K562 (cell line): Measurements from ENCODE around the gene LDB1. TPM values are rescaled to one million over a fixed set of nuclear protein-coding genes. Genes with fewer than 3 reads are reported as not detected.

ENCODE experiments used
- ATAC-seq: fragments of 200-7000 bp; cut with Tn5 transposase; 3 replicates; pipeline ENCODE4 v1.9.1; 2020; ENCODE audit warnings: moderate library complexity
- BruUV-seq: library from RNA; stranded (reverse); fragments of 400-500 nt; replicated peaks from 2 replicates; lab custom pipeline; 2021; lab: Mats Ljungman, UMichigan
- CTCF ChIA-PET: fragments of 300-600 bp; formaldehyde crosslinking; extraction: SDS; loops from one replicate; lab custom pipeline; 2021; ENCODE audit warnings: low intra/inter-chr PET ratio; lab: Yijun Ruan, JAX
- POLR2A ChIA-PET: fragments of 300-600, 350-650 bp; sonication (Branson Sonifier 250); formaldehyde crosslinking; extraction: SDS; loops from one replicate; lab custom pipeline; 2021; ENCODE audit warnings: antibody characterized with exemption, inconsistent platforms; lab: Yijun Ruan, JAX
- DNase-seq, 4 experiments: peaks; one replicate each; pipeline versions ENCODE4 v3.0.0 to v3.0.0-alpha.2; 2011 to 2018; ENCODE audit warnings: low spot score in 3 of 4, mixed read lengths in 3 of 4; ENCODE audit errors: extremely low read depth in 1 of 4
- FAIRE-seq: peaks from 2 replicates; lab custom pipeline; 2011; peaks lifted over from hg19 to GRCh38; lab: Jason Lieb, UNC
- H2AFZ ChIP-seq: 2 replicates; pipeline ENCODE4 v1.6.0; 2011; ENCODE audit warnings: low read depth, low read length, control low read depth, inconsistent platforms
- H3K27ac ChIP-seq: fragments of 200-600 bp; 3 replicates; pipeline ENCODE4 v1.8.0; 2011; ENCODE audit warnings: low read depth, mild to moderate bottlenecking, control low read depth, inconsistent platforms, low read length, moderate library complexity, mixed read lengths; ENCODE audit errors: extremely low read depth
- H3K27me3 ChIP-seq, 2 experiments: fragments of 300-600 bp in 1 of 2; 2 replicates in 1 of 2; 3 replicates in 1 of 2; pipeline versions ENCODE4 v1.6.0 to v1.8.0; 2011; ENCODE audit warnings: inconsistent platforms in 2 of 2, low read length in 2 of 2, mild to moderate bottlenecking in 1 of 2, mixed read lengths in 1 of 2, moderate library complexity in 1 of 2; ENCODE audit not compliant: control insufficient read depth in 2 of 2, insufficient read depth in 2 of 2
- H3K36me3 ChIP-seq: fragments of 300-600 bp; 3 replicates; pipeline ENCODE4 v1.8.0; 2011; ENCODE audit warnings: mild to moderate bottlenecking, low read length, inconsistent platforms; ENCODE audit not compliant: control insufficient read depth, insufficient read depth
- H3K4me1 ChIP-seq, 2 experiments: fragments of 200-600 bp in 1 of 2; replicated peaks in 1 of 2; 2 replicates in 1 of 2; 3 replicates in 1 of 2; pipeline versions ENCODE4 v1.5.1 to v1.8.0; 2011; ENCODE audit warnings: inconsistent platforms in 2 of 2, low read length in 2 of 2, mild to moderate bottlenecking in 1 of 2, mixed read lengths in 1 of 2, moderate library complexity in 1 of 2; ENCODE audit not compliant: control insufficient read depth in 2 of 2, insufficient read depth in 2 of 2
- H3K4me2 ChIP-seq: 2 replicates; pipeline ENCODE4 v1.6.1; 2011; ENCODE audit warnings: low read length, control low read depth, inconsistent platforms, mixed read lengths; ENCODE audit not compliant: insufficient read depth
- H3K4me3 ChIP-seq: fragments of 200-600 bp; sonication (generic), shearing (Covaris generic); 2 replicates; pipeline ENCODE4 v1.5.1; 2016; ENCODE audit warnings: control low read depth, inconsistent platforms
- H3K79me2 ChIP-seq: fragments of 200-600 bp; 3 replicates; pipeline ENCODE4 v1.8.0; 2011; ENCODE audit warnings: low read length, inconsistent platforms; ENCODE audit not compliant: control insufficient read depth, insufficient read depth
- H3K9ac ChIP-seq, 2 experiments: 2 replicates each; pipeline versions ENCODE4 v1.6.0 to v1.6.1; 2011; ENCODE audit warnings: low read depth in 2 of 2, low read length in 2 of 2, control low read depth in 1 of 2, inconsistent platforms in 1 of 2, mild to moderate bottlenecking in 1 of 2, mixed read lengths in 1 of 2; ENCODE audit not compliant: insufficient read depth in 1 of 2
- H3K9me1 ChIP-seq: one replicate; pipeline ENCODE4 v1.6.0; 2011; ENCODE audit warnings: inconsistent platforms, mild to moderate bottlenecking, low read length, moderate library complexity; ENCODE audit not compliant: control insufficient read depth, insufficient read depth
- H3K9me3 ChIP-seq: replicated peaks from 2 replicates; pipeline ENCODE4 v1.5.1; 2011; ENCODE audit warnings: low read depth, low read length, inconsistent platforms; ENCODE audit not compliant: control insufficient read depth, insufficient read depth
- H4K20me1 ChIP-seq: replicated peaks from 2 replicates; pipeline ENCODE4 v1.6.1; 2011; ENCODE audit warnings: low read length, inconsistent platforms, mixed read lengths; ENCODE audit not compliant: control insufficient read depth, insufficient read depth
- CHD1 ChIP-seq: fragments of 200-600 bp; sonication (generic); IDR thresholded peaks from one replicate; pipeline ENCODE4 v1.6.1; 2012; ENCODE audit warnings: mild to moderate bottlenecking, moderate library complexity, low read length, inconsistent platforms
- CTBP1 ChIP-seq: fragments of 450-650 bp; IDR thresholded peaks from 2 replicates; pipeline ENCODE4 v1.6.1; 2016; ENCODE audit warnings: borderline replicate concordance
- HNRNPK ChIP-seq: fragments of 200-400 bp; formaldehyde crosslinking; IDR thresholded peaks from one replicate; pipeline ENCODE4 v1.6.1; 2018; ENCODE audit warnings: mild to moderate bottlenecking, low read depth, low read length; ENCODE audit not compliant: poor library complexity, severe bottlenecking
- KAT2B ChIP-seq: IDR thresholded peaks from one replicate; pipeline ENCODE4 v1.6.1; 2012; ENCODE audit warnings: low read depth, mild to moderate bottlenecking, control low read depth, inconsistent platforms, low read length, moderate library complexity
- KLF6 ChIP-seq: fragments of 250-450 bp; sonication (Bioruptor Pico); IDR thresholded peaks from 2 replicates; pipeline ENCODE4 v1.4.0; 2020; ENCODE audit warnings: mild to moderate bottlenecking, moderate library complexity, borderline replicate concordance
- MEF2A ChIP-seq: IDR thresholded peaks from 2 replicates; pipeline ENCODE4 v1.6.1; 2011; ENCODE audit warnings: low read depth, mild to moderate bottlenecking, low read length, moderate library complexity; ENCODE audit not compliant: control insufficient read depth
- NCOR1 ChIP-seq: fragments of 450-650 bp; IDR thresholded peaks from 2 replicates; pipeline ENCODE4 v1.6.1; 2016; ENCODE audit warnings: mild to moderate bottlenecking, moderate library complexity
- PTBP1 ChIP-seq: fragments of 200-400 bp; formaldehyde crosslinking; IDR thresholded peaks from 2 replicates; pipeline ENCODE4 v1.6.1; 2017; ENCODE audit warnings: low read depth, low read length
- RAD51 ChIP-seq: fragments of 450-650 bp; IDR thresholded peaks from 2 replicates; pipeline ENCODE4 v1.7.1; 2016; ENCODE audit warnings: low read depth, mild to moderate bottlenecking, borderline replicate concordance
- RBBP5 ChIP-seq: fragments of 200-600 bp; sonication (generic); IDR thresholded peaks from 2 replicates; pipeline ENCODE4 v1.6.1; 2012; ENCODE audit warnings: borderline replicate concordance, mild to moderate bottlenecking, low read length, control low read depth, inconsistent platforms; ENCODE audit not compliant: insufficient read depth, poor library complexity, severe bottlenecking
- SMAD2 ChIP-seq: fragments of 150-350 bp; IDR thresholded peaks from 2 replicates; pipeline ENCODE4 v1.6.1; 2014; ENCODE audit warnings: low read depth, mild to moderate bottlenecking, low read length
- SMARCA4 ChIP-seq: fragments of 450-650 bp; IDR thresholded peaks from 2 replicates; pipeline ENCODE4 v1.6.1; 2016
- TAF9B ChIP-seq: fragments of 450-650 bp; IDR thresholded peaks from 2 replicates; pipeline ENCODE4 v1.6.1; 2018; ENCODE audit warnings: mild to moderate bottlenecking; ENCODE audit not compliant: partially characterized antibody
- THAP12 ChIP-seq: fragments of 250-450 bp; sonication (Bioruptor Pico); IDR thresholded peaks from 2 replicates; pipeline ENCODE4 v1.9.0; 2021; ENCODE audit warnings: mild to moderate bottlenecking, inconsistent platforms
- YY1 ChIP-seq, 3 experiments: IDR thresholded peaks; 2 replicates each; pipeline ENCODE4 v1.6.1; 2011; ENCODE audit warnings: low read length in 2 of 3, mild to moderate bottlenecking in 2 of 3, moderate library complexity in 2 of 3, borderline replicate concordance in 1 of 3, control low read depth in 1 of 3, low read depth in 1 of 3; ENCODE audit not compliant: insufficient read depth in 3 of 3, insufficient replicate concordance in 2 of 3, control insufficient read depth in 1 of 3, insufficient read length in 1 of 3; ENCODE audit errors: extremely low read depth in 1 of 3
- ZNF12 ChIP-seq: sonication (generic); formaldehyde crosslinking; IDR thresholded peaks from 2 replicates; pipeline ENCODE4 v1.4.0; 2020; ENCODE audit warnings: mild to moderate bottlenecking, missing genetic modification reagents
- ZNF263 ChIP-seq: sonication (generic); formaldehyde crosslinking; IDR thresholded peaks from 2 replicates; pipeline ENCODE4 v1.8.0; 2022; ENCODE audit warnings: mild to moderate bottlenecking, missing genetic modification reagents, borderline replicate concordance
- ZNF354B ChIP-seq: fragments of 250-450 bp; sonication (Bioruptor Pico); IDR thresholded peaks from 2 replicates; pipeline ENCODE4 v1.4.0; 2020
- ZNF707 ChIP-seq: fragments of 250-450 bp; sonication (Bioruptor Pico); conservative IDR thresholded peaks from 2 replicates; pipeline ENCODE4 v1.8.0; 2022; ENCODE audit warnings: inconsistent platforms, mild to moderate bottlenecking, moderate library complexity
- WGBS: fragments of 100-300 bp; shearing (Covaris generic); methylation state at CpG from one replicate; pipeline ENCODE4 v1.1.6; 2016; ENCODE audit warnings: low coverage, mixed read lengths; ENCODE audit not compliant: insufficient coverage; ENCODE audit errors: missing lambda C conversion rate; 5-methylcytosine and 5-hydroxymethylcytosine counted together
- in situ Hi-C: fragments of 300-500 bp; cut with MboI; formaldehyde crosslinking; loops from 4 replicates; pipeline ENCODE4 v1.15.0; 2018; ENCODE audit warnings: inconsistent platforms, mixed read lengths
- intact Hi-C: fragments of 100-400 bp; cut with micrococcal nuclease; formaldehyde crosslinking; loops from 2 replicates; pipeline ENCODE4 v1.14.2; 2022
- polyA plus RNA-seq, 8 experiments: library from polyadenylated mRNA; depleted of rRNA in 4 of 8; stranded (reverse) in 5 of 8; unstranded in 3 of 8; fragments of >200 nt; fragmentation: Nextera tagmentation in 2 of 8; fragmentation: Illumina TruSeq in 1 of 8; extraction: Ambion mirVana in 2 of 8; extraction: Trizol in 1 of 8; gene quantifications; 2 replicates each; pipeline versions ENCODE4 v1.2.1 to v1.2.3, GENCODE V29; 2011 to 2014; ENCODE audit warnings: inconsistent platforms in 1 of 8, missing spikeins in 1 of 8
- total RNA-seq, 7 experiments: library from RNA; depleted of rRNA in 6 of 7; stranded (reverse); fragments of >200 nt in 6 of 7; fragmentation: Illumina TruSeq in 2 of 7; extraction: Trizol in 2 of 7; gene quantifications; 2 replicates each; pipeline versions ENCODE4 v1.2.1 to v1.2.3, GENCODE V29; 2011 to 2021; ENCODE audit warnings: low replicate concordance in 1 of 7

Gene LDB1
- total and polyA plus RNA-seq, 9 of the 15 experiments (the other 6 are each of a cell fraction or from before 2014, with no cell fraction given), result 1.9 to 137 (median 105) TPM

DNA sequence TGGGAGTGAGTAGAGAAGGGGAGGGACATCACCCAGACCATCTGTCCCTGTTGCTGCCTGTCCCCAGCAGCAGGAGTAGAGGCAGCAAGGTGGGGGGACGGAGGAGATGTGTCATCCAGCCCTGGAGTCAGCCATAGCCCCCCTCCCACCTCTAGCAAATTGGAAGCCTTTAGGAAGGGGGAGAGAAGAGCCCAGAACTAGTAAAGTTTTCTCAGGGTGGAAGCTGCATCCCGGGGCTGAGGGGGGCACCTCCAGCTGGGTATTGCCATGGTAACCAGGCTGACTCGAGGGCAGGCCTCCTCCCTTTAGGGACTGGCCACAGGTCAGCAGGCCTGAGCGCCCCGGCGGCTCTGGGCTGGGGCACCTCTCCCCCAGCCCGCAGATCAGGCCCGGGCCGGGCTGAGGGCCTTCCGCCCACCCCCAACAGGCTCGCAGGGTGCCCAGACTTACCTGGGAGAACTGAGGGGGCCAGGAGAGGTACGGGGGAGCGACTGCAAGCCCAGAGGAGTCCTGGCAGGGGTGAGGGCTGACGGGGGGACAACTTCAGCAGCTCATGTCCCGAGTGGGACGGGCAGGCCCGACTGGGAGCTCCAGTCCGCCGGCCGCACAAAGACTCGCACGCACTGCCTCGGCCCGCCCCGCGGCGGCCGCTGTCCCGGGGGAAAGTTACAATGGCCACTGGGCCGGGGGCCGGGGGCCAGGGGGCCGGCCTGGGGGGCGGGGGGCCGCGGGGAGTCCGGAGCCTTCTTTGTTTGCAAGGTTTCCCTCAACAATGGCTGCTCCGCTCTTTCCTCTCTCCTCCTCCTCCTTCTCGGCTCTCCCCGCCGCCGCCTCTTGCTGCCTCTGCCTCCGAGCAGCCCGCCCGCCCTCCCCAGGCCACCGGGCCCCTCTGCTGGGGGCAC lies 6.0 kb downstream of the LDB1 start:
- peak; percentile 70 for FAIRE-seq
- peak overlapping the region; percentile 96 for H3K4me2 ChIP-seq
- peaks cover 3% of the 10 kb centered on the region for H3K9me1 ChIP-seq
- POLR2A ChIA-PET, result interaction anchor here (0.5 to 4.1 kb wide), 3 partner anchors 11 to 322 kb away, joined by 3 to 27 read pairs (median 3); no protein-coding TSS in a partner anchor
- peak in 2 of 4 experiments; percentile 37 to 62 for DNase-seq
- peak; percentile 30 for ATAC-seq
- H4K20me1 ChIP-seq, result peaks cover 20% of the 10 kb centered on the region
- H3K4me1 ChIP-seq, result peaks cover 42 to 47% of the 10 kb centered on the region in 2 experiments
- no peak overlapping the region for H2AFZ ChIP-seq
- intact Hi-C loops (loop anchor here (2.0 to 10.0 kb wide), 2 partner anchors 49 to 269 kb away; partner anchors contain the start of genes HPS6 and KCNIP2), in situ Hi-C loops (no loop called here)
- H3K36me3 ChIP-seq, result peaks cover 41% of the 10 kb centered on the region
- CTCF ChIA-PET, result interaction anchor here (0.6 kb wide), 1 partner anchor 274 kb away, joined by 3 read pairs; no protein-coding TSS in a partner anchor
- no peaks in the 10 kb centered on the region for H3K9me3 ChIP-seq
- 0% methylated on average over 8 of the region's 45 CpGs for WGBS
- H3K79me2 ChIP-seq, result peaks cover 99% of the 10 kb centered on the region
- H3K9ac ChIP-seq, result peak overlapping the region; percentile 91 to 94
- H3K4me3 ChIP-seq, result peak overlapping the region; percentile 94
- H3K27me3 ChIP-seq, result no peaks in the 10 kb centered on the region
- no TSS peak for BruUV-seq
- peak overlapping the region; percentile 97 for H3K27ac ChIP-seq
- TF ChIP-seq RBBP5 (peak; percentile 22), KLF6 (CRISPR knock-in tag) (no peak), HNRNPK (no peak), TAF9B (no peak), NCOR1 (no peak), ZNF12 (CRISPR knock-in tag) (no peak), ZNF354B (CRISPR knock-in tag) (no peak), RAD51 (no peak), ZNF707 (CRISPR knock-in tag) (no peak), YY1 (IDR thresholded peaks at IDR 0.05; ENCODE audit: borderline replicate concordance in 1 of 3, control insufficient read depth in 1 of 3, extremely low read depth in 1 of 3, insufficient read depth in 3 of 3, insufficient read length in 1 of 3, insufficient replicate concordance in 2 of 3, low read depth in 1 of 3, low read length in 2 of 3) (peak in 1 of 3 experiments; percentile 29), MEF2A (no peak), PTBP1 (no peak), THAP12 (CRISPR knock-in tag) (no peak), CTBP1 (no peak), ZNF263 (CRISPR knock-in tag) (no peak), SMARCA4 (0 out of 2 replicates have a peak, but pooled peaks have one; percentile 15), CHD1 (peak; percentile 63), SMAD2 (no peak), KAT2B (no peak)
